Measurements from ENCODE around the gene PTPRN2.

PTPRN2 gene

GRCh38 chr7:157689269-157690057 lies 898.2 kb downstream of the PTPRN2 start:
- H3K4me3 ChIP-seq (ENCODE audit: low read depth, low read length) = peak overlapping the region; percentile 48
- DNase-seq (ENCODE audit: low read depth) = peak; percentile 11
- TF ChIP-seq, protein P1, sequence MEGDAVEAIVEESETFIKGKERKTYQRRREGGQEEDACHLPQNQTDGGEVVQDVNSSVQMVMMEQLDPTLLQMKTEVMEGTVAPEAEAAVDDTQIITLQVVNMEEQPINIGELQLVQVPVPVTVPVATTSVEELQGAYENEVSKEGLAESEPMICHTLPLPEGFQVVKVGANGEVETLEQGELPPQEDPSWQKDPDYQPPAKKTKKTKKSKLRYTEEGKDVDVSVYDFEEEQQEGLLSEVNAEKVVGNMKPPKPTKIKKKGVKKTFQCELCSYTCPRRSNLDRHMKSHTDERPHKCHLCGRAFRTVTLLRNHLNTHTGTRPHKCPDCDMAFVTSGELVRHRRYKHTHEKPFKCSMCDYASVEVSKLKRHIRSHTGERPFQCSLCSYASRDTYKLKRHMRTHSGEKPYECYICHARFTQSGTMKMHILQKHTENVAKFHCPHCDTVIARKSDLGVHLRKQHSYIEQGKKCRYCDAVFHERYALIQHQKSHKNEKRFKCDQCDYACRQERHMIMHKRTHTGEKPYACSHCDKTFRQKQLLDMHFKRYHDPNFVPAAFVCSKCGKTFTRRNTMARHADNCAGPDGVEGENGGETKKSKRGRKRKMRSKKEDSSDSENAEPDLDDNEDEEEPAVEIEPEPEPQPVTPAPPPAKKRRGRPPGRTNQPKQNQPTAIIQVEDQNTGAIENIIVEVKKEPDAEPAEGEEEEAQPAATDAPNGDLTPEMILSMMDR (conservative IDR thresholded peaks at IDR 0.05; ENCODE audit: low read depth, low read length) = no peak

- no peak for DNase-seq (ENCODE audit: low read depth)
- TF ChIP-seq, protein P1 (conservative IDR thresholded peaks at IDR 0.05; ENCODE audit: low read depth, low read length) = no peak
- H3K4me3 ChIP-seq (ENCODE audit: low read depth, low read length) = no peak overlapping the region
Observed at GRCh38 chr7:157688533-157689268, 898.9 kb downstream of the PTPRN2 start.

DNA sequence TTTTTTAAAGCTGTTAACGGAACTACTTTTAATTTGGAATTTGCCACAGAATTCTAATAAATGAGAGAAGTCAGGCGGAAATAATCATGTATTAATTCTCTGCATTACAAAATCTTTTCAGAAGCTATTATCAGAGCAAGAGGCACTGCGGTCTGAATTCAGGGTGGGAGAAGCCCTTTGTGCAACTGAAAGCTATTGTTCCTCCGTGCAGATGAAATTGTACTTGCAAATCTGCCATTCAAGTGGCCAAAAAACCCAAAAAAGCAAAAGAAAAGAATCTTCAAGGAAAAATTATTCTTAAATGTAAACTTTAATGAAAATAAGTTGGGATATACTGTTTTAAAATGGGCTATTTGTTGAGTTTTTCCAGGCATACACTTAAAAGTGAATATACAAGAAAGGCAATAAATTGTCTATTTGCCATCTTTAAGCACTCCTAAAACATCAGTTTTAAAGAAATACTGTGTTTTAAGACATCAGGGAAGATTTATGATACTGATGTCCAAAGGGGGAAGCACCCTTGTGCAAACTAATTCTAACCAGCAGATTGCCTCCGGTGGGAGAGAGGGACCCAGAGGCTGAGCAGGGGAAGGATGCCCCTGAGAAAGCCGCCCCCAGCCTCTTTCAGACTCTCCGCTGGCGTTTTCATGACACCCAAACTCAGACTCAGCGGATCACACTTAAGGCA lies 899.6 kb downstream of the PTPRN2 start:
- TF ChIP-seq, protein P1 (conservative IDR thresholded peaks at IDR 0.05; ENCODE audit: low read depth, low read length) = no peak

GRCh38 chr7:157687158-157687557 lies 900.5 kb downstream of the PTPRN2 start:
- no peak for DNase-seq (ENCODE audit: low read depth)
- TF ChIP-seq, protein P1 (conservative IDR thresholded peaks at IDR 0.05; ENCODE audit: low read depth, low read length) = no peak
- H3K4me3 ChIP-seq (ENCODE audit: low read depth, low read length) = no peak overlapping the region

More for the DNA sequence above, 899.6 kb downstream of the PTPRN2 start:
- no peak for DNase-seq (ENCODE audit: low read depth)
- no peak overlapping the region for H3K4me3 ChIP-seq (ENCODE audit: low read depth, low read length)

- H3K4me3 ChIP-seq (ENCODE audit: low read depth, low read length) = no peak overlapping the region
- TF ChIP-seq, protein P1 (conservative IDR thresholded peaks at IDR 0.05; ENCODE audit: low read depth, low read length) = no peak
- DNase-seq (ENCODE audit: low read depth) = peak; percentile 36
Observed at GRCh38 chr7:157686285-157686894, 901.2 kb downstream of the PTPRN2 start.

- DNase-seq (ENCODE audit: low read depth) = no peak
- H3K4me3 ChIP-seq (ENCODE audit: low read depth, low read length) = no peak overlapping the region
- TF ChIP-seq, protein P1 (conservative IDR thresholded peaks at IDR 0.05; ENCODE audit: low read depth, low read length) = no peak
Observed at GRCh38 chr7:157685430-157686284, 902.0 kb downstream of the PTPRN2 start.

All from choroid plexus epithelial cell (primary cell).